ENCODE data around the gene ARHGAP24.

DNA sequence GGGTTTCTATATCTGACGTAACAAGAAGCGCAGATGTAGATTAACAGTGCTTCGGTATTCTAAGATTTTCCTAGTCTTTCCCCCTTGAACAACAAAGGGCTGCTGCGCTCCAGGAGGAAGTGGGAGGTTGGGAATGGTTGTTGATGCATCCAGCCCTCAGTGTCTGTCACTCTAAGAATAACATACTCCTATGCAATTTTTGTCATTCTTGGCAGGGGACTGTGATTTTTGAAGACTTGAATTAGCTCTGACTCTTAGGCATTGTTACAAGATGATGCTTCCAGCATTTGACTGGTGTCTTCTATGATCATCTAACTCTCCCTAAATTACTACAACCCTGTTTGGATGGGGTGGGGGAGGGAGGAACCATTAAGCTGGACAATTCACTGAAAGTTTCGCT, 394.2 kb downstream of the ARHGAP24 start:
- TF ChIP-seq, protein P1, sequence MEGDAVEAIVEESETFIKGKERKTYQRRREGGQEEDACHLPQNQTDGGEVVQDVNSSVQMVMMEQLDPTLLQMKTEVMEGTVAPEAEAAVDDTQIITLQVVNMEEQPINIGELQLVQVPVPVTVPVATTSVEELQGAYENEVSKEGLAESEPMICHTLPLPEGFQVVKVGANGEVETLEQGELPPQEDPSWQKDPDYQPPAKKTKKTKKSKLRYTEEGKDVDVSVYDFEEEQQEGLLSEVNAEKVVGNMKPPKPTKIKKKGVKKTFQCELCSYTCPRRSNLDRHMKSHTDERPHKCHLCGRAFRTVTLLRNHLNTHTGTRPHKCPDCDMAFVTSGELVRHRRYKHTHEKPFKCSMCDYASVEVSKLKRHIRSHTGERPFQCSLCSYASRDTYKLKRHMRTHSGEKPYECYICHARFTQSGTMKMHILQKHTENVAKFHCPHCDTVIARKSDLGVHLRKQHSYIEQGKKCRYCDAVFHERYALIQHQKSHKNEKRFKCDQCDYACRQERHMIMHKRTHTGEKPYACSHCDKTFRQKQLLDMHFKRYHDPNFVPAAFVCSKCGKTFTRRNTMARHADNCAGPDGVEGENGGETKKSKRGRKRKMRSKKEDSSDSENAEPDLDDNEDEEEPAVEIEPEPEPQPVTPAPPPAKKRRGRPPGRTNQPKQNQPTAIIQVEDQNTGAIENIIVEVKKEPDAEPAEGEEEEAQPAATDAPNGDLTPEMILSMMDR (IDR thresholded peaks at IDR 0.05) = no peak
- no peak for TF ChIP-seq POLR2A (IDR thresholded peaks at IDR 0.05)
